Keratinocyte (primary cell): ENCODE data around the gene EBNA1BP2. TPM values are rescaled to one million over a fixed set of nuclear protein-coding genes. Genes with fewer than 3 reads are reported as not detected.

ENCODE experiments used
- DNase-seq: peaks from one replicate; pipeline ENCODE4 v3.0.0-alpha.2; 2011; ENCODE audit warnings: low read depth, missing footprints, low spot score
- FAIRE-seq: peaks from 2 replicates; lab custom pipeline; 2011; peaks lifted over from hg19 to GRCh38; lab: Jason Lieb, UNC
- H2AFZ ChIP-seq: 2 replicates; pipeline ENCODE4 v1.6.0; 2012; ENCODE audit warnings: low read length, control low read depth, inconsistent platforms; ENCODE audit not compliant: control insufficient read depth
- H3K27ac ChIP-seq: 2 replicates; pipeline ENCODE4 v1.5.1; 2011; ENCODE audit warnings: low read length; ENCODE audit not compliant: control insufficient read depth, insufficient read depth
- H3K27me3 ChIP-seq: 3 replicates; pipeline ENCODE4 v1.6.0; 2011; ENCODE audit warnings: low read length; ENCODE audit not compliant: control insufficient read depth, insufficient read depth; ENCODE audit errors: extremely low read depth
- H3K36me3 ChIP-seq, 2 experiments: 2 replicates in 1 of 2; 3 replicates in 1 of 2; pipeline ENCODE4 v1.5.1; 2011; ENCODE audit warnings: low read length in 2 of 2, mild to moderate bottlenecking in 1 of 2; ENCODE audit not compliant: control insufficient read depth in 2 of 2, insufficient read depth in 2 of 2; ENCODE audit errors: extremely low read depth in 1 of 2
- H3K4me1 ChIP-seq: 3 replicates; pipeline ENCODE4 v1.5.1; 2011; ENCODE audit warnings: low read length; ENCODE audit not compliant: control insufficient read depth, insufficient read depth; ENCODE audit errors: extremely low read depth
- H3K4me2 ChIP-seq: 3 replicates; pipeline ENCODE4 v1.6.0; 2011; ENCODE audit warnings: low read depth, low read length; ENCODE audit not compliant: control insufficient read depth, insufficient read depth; ENCODE audit errors: extremely low read depth
- H3K4me3 ChIP-seq, 3 experiments: fragments of 200-600 bp in 1 of 3; sonication (generic) in 1 of 3; 2 replicates in 2 of 3; 3 replicates in 1 of 3; pipeline ENCODE4 v1.5.1; 2011 to 2016; ENCODE audit warnings: low read length in 3 of 3, mild to moderate bottlenecking in 3 of 3, control low read depth in 2 of 3, inconsistent platforms in 1 of 3, low read depth in 1 of 3, mixed read lengths in 1 of 3, mixed run types in 1 of 3, moderate library complexity in 1 of 3; ENCODE audit not compliant: control insufficient read depth in 2 of 3, insufficient read depth in 2 of 3; ENCODE audit errors: extremely low read depth in 1 of 3
- H3K79me2 ChIP-seq: 2 replicates; pipeline ENCODE4 v1.6.0; 2012; ENCODE audit warnings: low read length; ENCODE audit not compliant: control insufficient read depth, insufficient read depth
- H3K9ac ChIP-seq: 3 replicates; pipeline ENCODE4 v1.6.0; 2011; ENCODE audit warnings: low read length; ENCODE audit not compliant: control insufficient read depth, insufficient read depth; ENCODE audit errors: extremely low read depth
- H3K9me1 ChIP-seq: 3 replicates; pipeline ENCODE4 v1.6.0; 2011; ENCODE audit warnings: low read length; ENCODE audit not compliant: control insufficient read depth, insufficient read depth; ENCODE audit errors: extremely low read depth
- H3K9me3 ChIP-seq: 2 replicates; pipeline ENCODE4 v1.5.1; 2012; ENCODE audit warnings: low read depth, low read length; ENCODE audit not compliant: control insufficient read depth
- H4K20me1 ChIP-seq: 3 replicates; pipeline ENCODE4 v1.6.0; 2011; ENCODE audit warnings: low read length; ENCODE audit not compliant: control insufficient read depth, insufficient read depth; ENCODE audit errors: extremely low read depth
- EZH2 ChIP-seq: IDR thresholded peaks from one replicate; pipeline ENCODE4 v1.6.1; 2012; ENCODE audit warnings: inconsistent platforms, mild to moderate bottlenecking, low read length, moderate library complexity
- dilution Hi-C: fragments of 300-500 bp; cut with MboI; formaldehyde crosslinking; loops from one replicate; pipeline ENCODE4 v1.7.0; 2020; ENCODE audit warnings: low sequenced_read_pairs; ENCODE audit not compliant: extremely low pct_ligation_motif_present
- polyA plus RNA-seq, 5 experiments: library from polyadenylated mRNA; depleted of rRNA in 3 of 5; stranded (reverse) in 3 of 5; stranded (forward) in 1 of 5; unstranded in 1 of 5; fragments of >200 nt; gene quantifications; 1 replicate in 1 of 5; 2 replicates in 3 of 5; 3 replicates in 1 of 5; pipeline versions ENCODE4 v1.2.1 to v1.2.3, GENCODE V29; 2011 to 2012; ENCODE audit warnings: missing spikeins in 2 of 5, low read depth in 1 of 5, low replicate concordance in 1 of 5
- TF ChIP-seq, protein P1 (sequence below), 3 experiments: IDR thresholded peaks in 1 of 3; conservative IDR thresholded peaks in 1 of 3; optimal IDR thresholded peaks in 1 of 3; 2 replicates in 2 of 3; 3 replicates in 1 of 3; pipeline versions ENCODE3 to v1.5.1; 2011; ENCODE audit warnings: low read length in 3 of 3, mild to moderate bottlenecking in 3 of 3, moderate library complexity in 2 of 3, control low read depth in 1 of 3, inconsistent platforms in 1 of 3; ENCODE audit not compliant: insufficient read depth in 2 of 3; ENCODE audit errors: extremely low read depth in 1 of 3

The EBNA1BP2 gene
- polyA plus RNA-seq, 1 donor (not counting 4 experiments of a cell fraction or from before 2014, with no cell fraction given): 122 TPM

DNA sequence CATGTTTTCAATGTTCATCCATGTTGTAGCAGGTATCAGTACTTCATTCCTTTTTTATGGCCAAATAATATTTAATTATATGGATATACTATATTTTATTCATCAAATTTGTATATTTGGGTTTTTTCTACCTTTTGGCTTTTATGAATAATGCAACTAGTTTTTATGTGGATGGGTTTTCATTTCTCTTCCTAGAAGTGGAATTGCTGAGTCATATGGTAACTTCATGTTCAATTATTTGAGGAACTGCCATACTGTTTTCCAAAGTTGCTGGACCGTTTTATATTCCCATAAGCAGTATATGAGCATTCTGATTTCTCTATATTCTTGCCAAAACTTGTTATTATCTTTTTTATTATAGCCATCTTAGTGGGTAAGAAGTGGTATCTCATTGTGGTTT is 16.0 kb upstream of the EBNA1BP2 start:
- Histone ChIP-seq H2AFZ (no peak overlapping the region), H3K79me2 (no peaks in the 10 kb centered on the region), H3K9ac (no peak overlapping the region), H3K27me3 (no peaks in the 10 kb centered on the region), H3K4me3 (no peak overlapping the region), H3K4me1 (no peaks in the 10 kb centered on the region), H3K9me3 (no peaks in the 10 kb centered on the region), H3K27ac (no peak overlapping the region), H3K9me1 (no peaks in the 10 kb centered on the region), H3K4me2 (no peak overlapping the region), H4K20me1 (no peaks in the 10 kb centered on the region), H3K36me3 (no peaks in the 10 kb centered on the region)
- TF ChIP-seq, protein P1, sequence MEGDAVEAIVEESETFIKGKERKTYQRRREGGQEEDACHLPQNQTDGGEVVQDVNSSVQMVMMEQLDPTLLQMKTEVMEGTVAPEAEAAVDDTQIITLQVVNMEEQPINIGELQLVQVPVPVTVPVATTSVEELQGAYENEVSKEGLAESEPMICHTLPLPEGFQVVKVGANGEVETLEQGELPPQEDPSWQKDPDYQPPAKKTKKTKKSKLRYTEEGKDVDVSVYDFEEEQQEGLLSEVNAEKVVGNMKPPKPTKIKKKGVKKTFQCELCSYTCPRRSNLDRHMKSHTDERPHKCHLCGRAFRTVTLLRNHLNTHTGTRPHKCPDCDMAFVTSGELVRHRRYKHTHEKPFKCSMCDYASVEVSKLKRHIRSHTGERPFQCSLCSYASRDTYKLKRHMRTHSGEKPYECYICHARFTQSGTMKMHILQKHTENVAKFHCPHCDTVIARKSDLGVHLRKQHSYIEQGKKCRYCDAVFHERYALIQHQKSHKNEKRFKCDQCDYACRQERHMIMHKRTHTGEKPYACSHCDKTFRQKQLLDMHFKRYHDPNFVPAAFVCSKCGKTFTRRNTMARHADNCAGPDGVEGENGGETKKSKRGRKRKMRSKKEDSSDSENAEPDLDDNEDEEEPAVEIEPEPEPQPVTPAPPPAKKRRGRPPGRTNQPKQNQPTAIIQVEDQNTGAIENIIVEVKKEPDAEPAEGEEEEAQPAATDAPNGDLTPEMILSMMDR (optimal IDR thresholded peaks at IDR 0.05 in 1 of 3, IDR thresholded peaks at IDR 0.05 in 1 of 3, conservative IDR thresholded peaks at IDR 0.05 in 1 of 3; ENCODE audit: extremely low read depth in 1 of 3, insufficient read depth in 2 of 3, low read length in 3 of 3): no peak
- no peak for TF ChIP-seq EZH2
- DNase-seq: no peak
- dilution Hi-C loops: no loop called here
- no peak for FAIRE-seq

- dilution Hi-C loops: no loop called here
- FAIRE-seq (no peak), DNase-seq (no peak)
- Histone ChIP-seq H3K9ac (no peak overlapping the region), H3K4me2 (no peak overlapping the region), H3K4me3 (no peak overlapping the region), H3K9me1 (no peaks in the 10 kb centered on the region), H2AFZ (no peak overlapping the region), H3K79me2 (no peaks in the 10 kb centered on the region), H4K20me1 (no peaks in the 10 kb centered on the region), H3K9me3 (no peaks in the 10 kb centered on the region), H3K27ac (no peak overlapping the region), H3K4me1 (no peaks in the 10 kb centered on the region), H3K36me3 (no peaks in the 10 kb centered on the region), H3K27me3 (no peaks in the 10 kb centered on the region)
- TF ChIP-seq EZH2: no peak
- TF ChIP-seq, protein P1 (optimal IDR thresholded peaks at IDR 0.05 in 1 of 3, IDR thresholded peaks at IDR 0.05 in 1 of 3, conservative IDR thresholded peaks at IDR 0.05 in 1 of 3; ENCODE audit: extremely low read depth in 1 of 3, insufficient read depth in 2 of 3, low read length in 3 of 3): no peak
These were observed 12.9 kb upstream of the EBNA1BP2 start for GRCh38 chr1:43184995-43185394.
